SK-N-SH (cell line): ENCODE measurements around the gene PTBP1. TPM values are rescaled to one million over a fixed set of nuclear protein-coding genes. Genes with fewer than 3 reads are reported as not detected.

Experiments
- CTCF ChIA-PET: fragments of 300-600, 350-600 bp; formaldehyde crosslinking; extraction: SDS; loops from one replicate; lab custom pipeline; 2021; lab: Yijun Ruan, JAX
- POLR2A ChIA-PET: fragments of 350-600 bp; sonication (Branson Sonifier 250); formaldehyde crosslinking; extraction: SDS; loops from one replicate; lab custom pipeline; 2020; ENCODE audit warnings: antibody characterized with exemption, inconsistent platforms; lab: Yijun Ruan, JAX
- DNase-seq: peaks from one replicate; pipeline ENCODE4 v3.0.0; 2012
- H2AFZ ChIP-seq: fragments of 200-600 bp; sonication (generic); 2 replicates; pipeline ENCODE4 v1.8.1; 2016; ENCODE audit warnings: antibody characterized with exemption, mild to moderate bottlenecking, low read depth
- H3F3A ChIP-seq: fragments of 200-600 bp; sonication (generic); replicated peaks from 2 replicates; pipeline ENCODE3; 2016; ENCODE audit warnings: antibody characterized with exemption, mild to moderate bottlenecking; ENCODE audit not compliant: insufficient read depth
- H3K27ac ChIP-seq, 2 experiments: fragments of 200-500 bp in 1 of 2; fragments of 200-600 bp in 1 of 2; sonication (Bioruptor generic) in 1 of 2; sonication (generic), shearing (Covaris generic) in 1 of 2; 2 replicates each; pipeline versions ENCODE4 v1.5.1 to v1.6.1; 2014 to 2016; ENCODE audit warnings: low read depth in 2 of 2, inconsistent platforms in 1 of 2, low read length in 1 of 2, mild to moderate bottlenecking in 1 of 2, mixed read lengths in 1 of 2
- H3K27me3 ChIP-seq: fragments of 200-600 bp; sonication (generic), shearing (Covaris generic); 2 replicates; pipeline ENCODE4 v1.6.1; 2016; ENCODE audit warnings: mixed run types; ENCODE audit not compliant: insufficient read depth
- H3K36me3 ChIP-seq, 2 experiments: fragments of 200-500 bp in 1 of 2; fragments of 200-600 bp in 1 of 2; sonication (Bioruptor generic) in 1 of 2; sonication (generic) in 1 of 2; replicated peaks in 1 of 2; 2 replicates each; pipeline versions ENCODE3 to v1.5.1; 2014 to 2016; ENCODE audit warnings: low read length in 1 of 2, mild to moderate bottlenecking in 1 of 2; ENCODE audit not compliant: insufficient read depth in 2 of 2, control insufficient read depth in 1 of 2
- H3K4me1 ChIP-seq, 2 experiments: fragments of 200-500 bp in 1 of 2; fragments of 200-600 bp in 1 of 2; sonication (Bioruptor generic) in 1 of 2; sonication (generic), shearing (Covaris generic) in 1 of 2; 2 replicates each; pipeline versions ENCODE4 v1.5.1 to v1.6.1; 2014 to 2016; ENCODE audit warnings: low read depth in 1 of 2, low read length in 1 of 2, mixed run types in 1 of 2; ENCODE audit not compliant: insufficient read depth in 2 of 2, control insufficient read depth in 1 of 2
- H3K4me2 ChIP-seq: fragments of 200-600 bp; sonication (generic), shearing (Covaris generic); 2 replicates; pipeline ENCODE4 v1.6.1; 2017; ENCODE audit warnings: mixed run types
- H3K4me3 ChIP-seq, 2 experiments: fragments of 200-500 bp in 1 of 2; fragments of 200-600 bp in 1 of 2; sonication (Bioruptor generic) in 1 of 2; sonication (generic), shearing (Covaris generic) in 1 of 2; 2 replicates each; pipeline versions ENCODE4 v1.5.1 to v1.8.1; 2014 to 2016; ENCODE audit warnings: low read depth in 2 of 2, inconsistent platforms in 1 of 2, low read length in 1 of 2, mild to moderate bottlenecking in 1 of 2, mixed read lengths in 1 of 2, moderate library complexity in 1 of 2
- H3K79me2 ChIP-seq: fragments of 200-600 bp; sonication (generic); 2 replicates; pipeline ENCODE4 v1.8.1; 2017; ENCODE audit warnings: mild to moderate bottlenecking; ENCODE audit not compliant: insufficient read depth
- H3K9ac ChIP-seq: fragments of 200-600 bp; sonication (generic); 2 replicates; pipeline ENCODE4 v1.6.1; 2017; ENCODE audit warnings: mixed run types
- H3K9me2 ChIP-seq: fragments of 200-600 bp; sonication (generic); 2 replicates; pipeline ENCODE4 v1.6.1; 2017; ENCODE audit warnings: mixed run types
- H3K9me3 ChIP-seq: fragments of 200-600 bp; sonication (generic); 2 replicates; pipeline ENCODE4 v1.6.1; 2017; ENCODE audit warnings: mixed run types, mild to moderate bottlenecking, moderate library complexity
- H4K20me1 ChIP-seq: fragments of 200-600 bp; sonication (generic); 2 replicates; pipeline ENCODE4 v1.6.1; 2017; ENCODE audit warnings: mild to moderate bottlenecking, mixed run types; ENCODE audit not compliant: insufficient read depth
- ELF1 ChIP-seq: IDR thresholded peaks from 2 replicates; pipeline ENCODE4 v1.4.0; 2012
- FOSL2 ChIP-seq: IDR thresholded peaks from 2 replicates; pipeline ENCODE4 v1.4.0; 2012; ENCODE audit warnings: low read depth, mild to moderate bottlenecking, moderate library complexity, borderline replicate concordance
- GABPA ChIP-seq: IDR thresholded peaks from 2 replicates; pipeline ENCODE4 v1.4.0; 2012; ENCODE audit warnings: low read depth, mild to moderate bottlenecking
- GATA2 ChIP-seq: sonication (generic); formaldehyde crosslinking; IDR thresholded peaks from 2 replicates; pipeline ENCODE4 v1.5.0; 2020; ENCODE audit warnings: mild to moderate bottlenecking, missing genetic modification reagents
- IRF3 ChIP-seq: fragments of 150-350 bp; IDR thresholded peaks from 2 replicates; pipeline ENCODE4 v1.6.1; 2016; ENCODE audit warnings: mild to moderate bottlenecking, low read depth, low read length
- JUND ChIP-seq: IDR thresholded peaks from 2 replicates; pipeline ENCODE4 v1.4.0; 2012
- MEF2A ChIP-seq: IDR thresholded peaks from 2 replicates; pipeline ENCODE4 v1.4.0; 2012; ENCODE audit warnings: low read depth, borderline replicate concordance
- MXI1 ChIP-seq: IDR thresholded peaks from 2 replicates; pipeline ENCODE4 v1.6.1; 2012; ENCODE audit warnings: mild to moderate bottlenecking, low read depth, low read length, improper control_type of control experiment
- NFIC ChIP-seq: IDR thresholded peaks from 2 replicates; pipeline ENCODE4 v1.4.0; 2012; ENCODE audit warnings: borderline replicate concordance
- RAD21 ChIP-seq: IDR thresholded peaks from 2 replicates; pipeline ENCODE4 v1.6.1; 2012; ENCODE audit warnings: mild to moderate bottlenecking, low read length
- RCOR1 ChIP-seq: fragments of 150-350 bp; IDR thresholded peaks from 2 replicates; pipeline ENCODE4 v1.6.1; 2017; ENCODE audit warnings: antibody characterized with exemption, low read length
- RFX5 ChIP-seq: IDR thresholded peaks from 2 replicates; pipeline ENCODE4 v1.6.1; 2012; ENCODE audit warnings: mild to moderate bottlenecking, improper control_type of control experiment, low read length
- RXRA ChIP-seq: IDR thresholded peaks from 2 replicates; pipeline ENCODE4 v1.4.0; 2012; ENCODE audit warnings: low read depth, mild to moderate bottlenecking, borderline replicate concordance
- SIN3A ChIP-seq: IDR thresholded peaks from 2 replicates; pipeline ENCODE4 v1.6.1; 2012; ENCODE audit warnings: low read depth, mild to moderate bottlenecking, low read length, moderate library complexity, borderline replicate concordance
- SMC3 ChIP-seq: IDR thresholded peaks from 2 replicates; pipeline ENCODE4 v1.6.1; 2012; ENCODE audit warnings: low read depth, low read length, improper control_type of control experiment
- TAF1 ChIP-seq: IDR thresholded peaks from 2 replicates; pipeline ENCODE4 v1.6.1; 2012; ENCODE audit warnings: low read depth, mild to moderate bottlenecking, low read length, moderate library complexity, borderline replicate concordance
- TCF12 ChIP-seq: IDR thresholded peaks from 2 replicates; pipeline ENCODE4 v1.4.0; 2012
- TEAD4 ChIP-seq: IDR thresholded peaks from 2 replicates; pipeline ENCODE4 v1.4.0; 2012; ENCODE audit warnings: mild to moderate bottlenecking, borderline replicate concordance; ENCODE audit not compliant: insufficient read depth
- YY1 ChIP-seq: IDR thresholded peaks from 2 replicates; pipeline ENCODE4 v1.4.0; 2012; ENCODE audit warnings: low read depth, mild to moderate bottlenecking
- WGBS: methylation state at CpG from one replicate; pipeline ENCODE4 v1.1.6; 2017; ENCODE audit warnings: low lambda C conversion rate; 5-methylcytosine and 5-hydroxymethylcytosine counted together
- polyA plus RNA-seq, 3 experiments: library from polyadenylated mRNA; depleted of rRNA; stranded (reverse); fragments of >200 nt; gene quantifications; 2 replicates each; pipeline ENCODE4 v1.2.3, GENCODE V29; 2012
- TF ChIP-seq, protein P1 (sequence below): IDR thresholded peaks from 2 replicates; pipeline ENCODE4; 2012
- TF ChIP-seq, protein P2 (sequence below): IDR thresholded peaks from 2 replicates; pipeline ENCODE4 v1.4.0; 2012; ENCODE audit warnings: low read depth, borderline replicate concordance
- TF ChIP-seq, protein P3 (sequence below): IDR thresholded peaks from 2 replicates; pipeline ENCODE4 v1.6.1; 2012; ENCODE audit warnings: mild to moderate bottlenecking, low read depth, low read length, moderate library complexity

The PTBP1 gene
- polyA plus RNA-seq, 1 of the 3 experiments (the other 2 are of a cell fraction), result 243 TPM

DNA sequence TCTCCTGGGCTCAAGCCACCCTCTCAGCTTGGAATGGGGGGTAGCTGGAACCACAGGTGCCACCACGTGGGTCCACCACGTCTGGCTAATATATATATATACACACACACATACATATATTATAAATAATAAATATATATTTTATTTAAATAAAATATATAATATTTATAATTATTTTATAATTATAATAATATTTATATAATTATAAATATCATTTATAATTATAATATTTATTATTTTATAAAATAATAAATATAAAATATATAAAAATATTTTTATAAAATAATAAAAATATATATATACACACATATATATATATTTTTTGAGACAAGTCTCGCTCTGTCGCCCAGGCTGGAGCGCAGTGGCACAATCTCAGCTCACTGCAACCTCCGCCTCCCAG is 57.3 kb downstream of the PTBP1 start:
- DNase-seq, result no peak
- WGBS, result 65% methylated on average over 6 of the region's 6 CpGs

GRCh38 chr19:855142-855541 is 57.9 kb downstream of the PTBP1 start:
- Histone ChIP-seq H3F3A (peaks cover 4% of the 10 kb centered on the region), H3K27me3 (peaks cover 54% of the 10 kb centered on the region), H3K9me3 (no peaks in the 10 kb centered on the region), H4K20me1 (no peaks in the 10 kb centered on the region), H3K36me3 (no peaks in the 10 kb centered on the region), H2AFZ (no peak overlapping the region), H3K79me2 (no peaks in the 10 kb centered on the region), H3K4me1 (peaks cover 0 to 8% of the 10 kb centered on the region in 2 experiments; a peak in 1 of 4 replicates), H3K9ac (no peak overlapping the region), H3K4me2 (no peak overlapping the region), H3K9me2 (no peaks in the 10 kb centered on the region), H3K27ac (no peak overlapping the region), H3K4me3 (no peak overlapping the region)
- DNase-seq, result no peak
- POLR2A ChIA-PET, result no interaction called here
- CTCF ChIA-PET, result interaction anchor here (0.6 to 5.4 kb wide), 10 partner anchors 8 to 387 kb away, joined by 3 to 20 read pairs (median 6); partner anchors contain the start of genes ATP5F1D, KISS1R and WDR18
- TF ChIP-seq, protein P1, sequence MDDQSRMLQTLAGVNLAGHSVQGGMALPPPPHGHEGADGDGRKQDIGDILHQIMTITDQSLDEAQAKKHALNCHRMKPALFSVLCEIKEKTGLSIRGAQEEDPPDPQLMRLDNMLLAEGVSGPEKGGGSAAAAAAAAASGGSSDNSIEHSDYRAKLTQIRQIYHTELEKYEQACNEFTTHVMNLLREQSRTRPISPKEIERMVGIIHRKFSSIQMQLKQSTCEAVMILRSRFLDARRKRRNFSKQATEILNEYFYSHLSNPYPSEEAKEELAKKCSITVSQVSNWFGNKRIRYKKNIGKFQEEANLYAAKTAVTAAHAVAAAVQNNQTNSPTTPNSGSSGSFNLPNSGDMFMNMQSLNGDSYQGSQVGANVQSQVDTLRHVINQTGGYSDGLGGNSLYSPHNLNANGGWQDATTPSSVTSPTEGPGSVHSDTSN, result no peak
- TF ChIP-seq RFX5, result no peak
- no peak for TF ChIP-seq SMC3
- TF ChIP-seq, protein P2, sequence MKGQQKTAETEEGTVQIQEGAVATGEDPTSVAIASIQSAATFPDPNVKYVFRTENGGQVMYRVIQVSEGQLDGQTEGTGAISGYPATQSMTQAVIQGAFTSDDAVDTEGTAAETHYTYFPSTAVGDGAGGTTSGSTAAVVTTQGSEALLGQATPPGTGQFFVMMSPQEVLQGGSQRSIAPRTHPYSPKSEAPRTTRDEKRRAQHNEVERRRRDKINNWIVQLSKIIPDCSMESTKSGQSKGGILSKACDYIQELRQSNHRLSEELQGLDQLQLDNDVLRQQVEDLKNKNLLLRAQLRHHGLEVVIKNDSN, result no peak
- no peak for TF ChIP-seq IRF3
- TF ChIP-seq TCF12, result no peak
- TF ChIP-seq, protein P3, sequence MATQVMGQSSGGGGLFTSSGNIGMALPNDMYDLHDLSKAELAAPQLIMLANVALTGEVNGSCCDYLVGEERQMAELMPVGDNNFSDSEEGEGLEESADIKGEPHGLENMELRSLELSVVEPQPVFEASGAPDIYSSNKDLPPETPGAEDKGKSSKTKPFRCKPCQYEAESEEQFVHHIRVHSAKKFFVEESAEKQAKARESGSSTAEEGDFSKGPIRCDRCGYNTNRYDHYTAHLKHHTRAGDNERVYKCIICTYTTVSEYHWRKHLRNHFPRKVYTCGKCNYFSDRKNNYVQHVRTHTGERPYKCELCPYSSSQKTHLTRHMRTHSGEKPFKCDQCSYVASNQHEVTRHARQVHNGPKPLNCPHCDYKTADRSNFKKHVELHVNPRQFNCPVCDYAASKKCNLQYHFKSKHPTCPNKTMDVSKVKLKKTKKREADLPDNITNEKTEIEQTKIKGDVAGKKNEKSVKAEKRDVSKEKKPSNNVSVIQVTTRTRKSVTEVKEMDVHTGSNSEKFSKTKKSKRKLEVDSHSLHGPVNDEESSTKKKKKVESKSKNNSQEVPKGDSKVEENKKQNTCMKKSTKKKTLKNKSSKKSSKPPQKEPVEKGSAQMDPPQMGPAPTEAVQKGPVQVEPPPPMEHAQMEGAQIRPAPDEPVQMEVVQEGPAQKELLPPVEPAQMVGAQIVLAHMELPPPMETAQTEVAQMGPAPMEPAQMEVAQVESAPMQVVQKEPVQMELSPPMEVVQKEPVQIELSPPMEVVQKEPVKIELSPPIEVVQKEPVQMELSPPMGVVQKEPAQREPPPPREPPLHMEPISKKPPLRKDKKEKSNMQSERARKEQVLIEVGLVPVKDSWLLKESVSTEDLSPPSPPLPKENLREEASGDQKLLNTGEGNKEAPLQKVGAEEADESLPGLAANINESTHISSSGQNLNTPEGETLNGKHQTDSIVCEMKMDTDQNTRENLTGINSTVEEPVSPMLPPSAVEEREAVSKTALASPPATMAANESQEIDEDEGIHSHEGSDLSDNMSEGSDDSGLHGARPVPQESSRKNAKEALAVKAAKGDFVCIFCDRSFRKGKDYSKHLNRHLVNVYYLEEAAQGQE, result no peak
- no peak for TF ChIP-seq TEAD4
- no peak for TF ChIP-seq SIN3A
- TF ChIP-seq ELF1, result no peak
- no peak for TF ChIP-seq RCOR1
- no peak for TF ChIP-seq RAD21
- no peak for TF ChIP-seq JUND
- TF ChIP-seq GABPA, result no peak
- no peak for TF ChIP-seq RXRA
- TF ChIP-seq MXI1, result no peak
- TF ChIP-seq MEF2A, result no peak
- no peak for TF ChIP-seq FOSL2
- 45% methylated on average over 11 of the region's 12 CpGs for WGBS

More for the DNA sequence above, 57.3 kb downstream of the PTBP1 start:
- Histone ChIP-seq H3K79me2 (no peaks in the 10 kb centered on the region), H3K4me2 (no peak overlapping the region), H3K4me1 (peaks cover 0 to 8% of the 10 kb centered on the region in 2 experiments; a peak in 1 of 4 replicates), H3K27me3 (peaks cover 48% of the 10 kb centered on the region), H4K20me1 (no peaks in the 10 kb centered on the region), H3K9me2 (no peaks in the 10 kb centered on the region), H3F3A (peaks cover 9% of the 10 kb centered on the region), H3K9ac (no peak overlapping the region), H3K4me3 (no peak overlapping the region), H3K36me3 (no peaks in the 10 kb centered on the region), H2AFZ (no peak overlapping the region), H3K27ac (no peak overlapping the region), H3K9me3 (no peaks in the 10 kb centered on the region)
- ChIA-PET CTCF (no interaction called here), POLR2A (no interaction called here)
- TF ChIP-seq TAF1 (no peak), RAD21 (no peak), TEAD4 (no peak), GATA2 (CRISPR knock-in tag) (no peak), NFIC (no peak), YY1 (no peak), RXRA (no peak)
